GM12878 (cell line): ENCODE measurements around the gene INTS7. TPM values are rescaled to one million over a fixed set of nuclear protein-coding genes. Genes with fewer than 3 reads are reported as not detected.

Experiments
- BMI1 ChIP-seq: fragments of 450-650 bp; IDR thresholded peaks from 2 replicates; pipeline ENCODE4 v1.6.1; 2016; ENCODE audit warnings: mild to moderate bottlenecking, moderate library complexity, borderline replicate concordance
- CBFB ChIP-seq: IDR thresholded peaks from 2 replicates; pipeline ENCODE4 v1.6.1; 2016; ENCODE audit warnings: antibody characterized with exemption, low read depth
- CHD4 ChIP-seq: fragments of 200-600 bp; sonication (generic); IDR thresholded peaks from 2 replicates; pipeline ENCODE4 v1.6.1; 2016; ENCODE audit warnings: mild to moderate bottlenecking
- HDAC6 ChIP-seq: fragments of 200-600 bp; sonication (generic); IDR thresholded peaks from one replicate; pipeline ENCODE4 v1.8.0; 2017; ENCODE audit warnings: antibody characterized with exemption; ENCODE audit not compliant: unreplicated experiment
- LARP7 ChIP-seq: fragments of 450-650 bp; IDR thresholded peaks from 2 replicates; pipeline ENCODE4 v1.6.1; 2017; ENCODE audit warnings: mild to moderate bottlenecking
- MYB ChIP-seq: fragments of 150-350 bp; IDR thresholded peaks from 2 replicates; pipeline ENCODE4 v1.6.1; 2014; ENCODE audit warnings: mild to moderate bottlenecking, low read depth, low read length, borderline replicate concordance
- NBN ChIP-seq: fragments of 450-650 bp; IDR thresholded peaks from 2 replicates; pipeline ENCODE4 v1.6.1; 2016
- NFYA ChIP-seq: IDR thresholded peaks from 2 replicates; pipeline ENCODE4 v1.6.1; 2011; ENCODE audit warnings: low read depth, mild to moderate bottlenecking, low read length, improper control_type of control experiment, borderline replicate concordance
- PAX8 ChIP-seq: fragments of 450-650 bp; IDR thresholded peaks from 2 replicates; pipeline ENCODE4 v1.6.1; 2017; ENCODE audit warnings: mild to moderate bottlenecking, moderate library complexity
- POLR2A ChIP-seq: IDR thresholded peaks from 2 replicates; pipeline ENCODE4 v1.6.1; 2011; ENCODE audit warnings: low read depth, mild to moderate bottlenecking, low read length
- PRDM15 ChIP-seq: fragments of 450-650 bp; formaldehyde crosslinking; IDR thresholded peaks from 2 replicates; pipeline ENCODE4 v1.4.0; 2020; ENCODE audit warnings: mild to moderate bottlenecking, moderate library complexity
- SIX5 ChIP-seq: IDR thresholded peaks from 2 replicates; pipeline ENCODE4 v1.6.1; 2011; ENCODE audit warnings: mild to moderate bottlenecking, low read depth, low read length, moderate library complexity; ENCODE audit not compliant: severe bottlenecking
- SP1 ChIP-seq: IDR thresholded peaks from one replicate; pipeline ENCODE4 v1.6.1; 2011; ENCODE audit warnings: low read depth, low read length
- SREBF1 ChIP-seq: IDR thresholded peaks from 2 replicates; pipeline ENCODE4 v1.6.1; 2012; ENCODE audit warnings: mild to moderate bottlenecking, low read length
- SUZ12 ChIP-seq: fragments of 200-600 bp; sonication (generic); IDR thresholded peaks from one replicate; pipeline ENCODE4 v1.6.1; 2018; ENCODE audit warnings: antibody characterized with exemption, mild to moderate bottlenecking; ENCODE audit not compliant: unreplicated experiment
- TARDBP ChIP-seq: IDR thresholded peaks from 2 replicates; pipeline ENCODE4 v1.6.1; 2016; ENCODE audit warnings: borderline replicate concordance
- WRNIP1 ChIP-seq: IDR thresholded peaks from 2 replicates; pipeline ENCODE4 v1.6.1; 2011; ENCODE audit warnings: low read depth, low read length, improper control_type of control experiment, borderline replicate concordance
- ZBTB33 ChIP-seq: fragments of 450-650 bp; IDR thresholded peaks from 2 replicates; pipeline ENCODE4 v1.6.1; 2017; ENCODE audit warnings: mild to moderate bottlenecking
- ZSCAN29 ChIP-seq: fragments of 450-650 bp; IDR thresholded peaks from 2 replicates; pipeline ENCODE4 v1.6.1; 2017; ENCODE audit warnings: mild to moderate bottlenecking, moderate library complexity
- polyA plus RNA-seq, 11 experiments: library from polyadenylated mRNA; depleted of rRNA in 4 of 11; unstranded in 6 of 11; stranded (reverse) in 5 of 11; fragments of >200 nt; fragmentation: Nextera tagmentation in 4 of 11; fragmentation: Illumina TruSeq in 1 of 11; extraction: Ambion mirVana in 4 of 11; extraction: Trizol in 1 of 11; gene quantifications; 1 replicate in 1 of 11; 2 replicates in 10 of 11; pipeline versions ENCODE4 v1.2.1 to v1.2.3, GENCODE V29; 2011 to 2016; ENCODE audit warnings: inconsistent platforms in 2 of 11, missing spikeins in 2 of 11, low read depth in 1 of 11
- total RNA-seq, 4 experiments: library from RNA; depleted of rRNA in 3 of 4; stranded (reverse); fragments of >200 nt in 3 of 4; fragmentation: Illumina TruSeq in 1 of 4; extraction: Trizol in 1 of 4; gene quantifications; 2 replicates each; pipeline versions ENCODE4 v1.2.1 to v1.2.3, GENCODE V29; 2013 to 2021
- TF ChIP-seq, protein P1 (sequence below): fragments of 450-650 bp; conservative IDR thresholded peaks from 2 replicates; pipeline ENCODE4 v1.6.1; 2017; ENCODE audit warnings: mild to moderate bottlenecking, moderate library complexity
- TF ChIP-seq, protein P2 (sequence below): fragments of 150-350 bp; IDR thresholded peaks from 2 replicates; pipeline ENCODE4 v1.6.1; 2016; ENCODE audit warnings: low read depth, low read length

INTS7 gene
- total and polyA plus RNA-seq, 10 of the 15 experiments (the other 5 are each of a cell fraction or from before 2014, with no cell fraction given) = 17.1 to 49.1 (median 26.8) TPM

DNA sequence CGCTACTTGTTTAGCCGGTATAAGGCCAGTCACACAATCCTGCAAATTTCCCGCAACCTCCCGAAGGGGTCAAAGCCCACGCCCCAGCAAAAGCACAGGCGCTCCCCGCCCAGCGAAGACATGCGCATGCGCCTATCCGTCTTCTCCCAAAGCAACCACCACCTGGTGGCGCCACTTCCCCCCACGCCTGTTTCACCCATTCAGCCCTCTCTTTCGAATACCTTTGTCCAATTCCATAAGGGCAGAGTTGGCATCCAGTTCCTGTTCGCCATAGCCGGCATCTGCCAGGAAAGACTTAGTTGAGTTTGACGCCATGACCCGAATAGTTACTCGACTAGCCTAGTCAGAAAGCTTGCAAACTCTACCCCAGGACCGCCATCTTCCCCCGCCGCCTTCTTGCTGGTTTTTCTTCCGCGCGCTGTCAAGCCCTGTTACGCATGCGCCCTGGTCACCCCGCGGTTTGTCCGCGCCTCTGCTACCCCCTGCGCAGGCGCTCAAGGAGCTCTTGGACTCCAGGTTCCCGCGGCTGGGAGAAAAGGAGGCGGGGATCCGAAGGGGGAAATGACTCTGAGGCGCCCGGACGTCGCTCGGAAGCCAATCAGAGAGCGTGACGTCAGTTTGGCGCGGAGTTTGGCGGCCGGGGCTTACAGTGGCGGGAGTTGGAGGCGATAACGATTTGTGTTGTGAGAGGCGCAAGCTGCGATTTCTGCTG lies at the start of gene INTS7, which contains the start of gene DTL (continued):
- TF ChIP-seq BMI1 (no peak), MYB (peak; percentile 29; the same call in 1 of the 2 replicates), CHD4 (no peak), ZBTB33 (0 out of 2 replicates have a peak, but pooled peaks have one; percentile 12), PAX8 (peak; percentile 81), SREBF1 (no peak), LARP7 (peak; percentile 71), SUZ12 (no peak), WRNIP1 (0 out of 2 replicates have a peak, but pooled peaks have one; percentile 56), CBFB (peak; percentile 41; the same call in 1 of the 2 replicates), NBN (peak; percentile 99), TARDBP (no peak; the same call in 1 of the 2 replicates), NFYA (no peak), POLR2A (peak; percentile 89), PRDM15 (CRISPR knock-in tag) (no peak), SP1 (peak; percentile 81), HDAC6 (no peak), ZSCAN29 (no peak), SIX5 (no peak)
- TF ChIP-seq, protein P1, sequence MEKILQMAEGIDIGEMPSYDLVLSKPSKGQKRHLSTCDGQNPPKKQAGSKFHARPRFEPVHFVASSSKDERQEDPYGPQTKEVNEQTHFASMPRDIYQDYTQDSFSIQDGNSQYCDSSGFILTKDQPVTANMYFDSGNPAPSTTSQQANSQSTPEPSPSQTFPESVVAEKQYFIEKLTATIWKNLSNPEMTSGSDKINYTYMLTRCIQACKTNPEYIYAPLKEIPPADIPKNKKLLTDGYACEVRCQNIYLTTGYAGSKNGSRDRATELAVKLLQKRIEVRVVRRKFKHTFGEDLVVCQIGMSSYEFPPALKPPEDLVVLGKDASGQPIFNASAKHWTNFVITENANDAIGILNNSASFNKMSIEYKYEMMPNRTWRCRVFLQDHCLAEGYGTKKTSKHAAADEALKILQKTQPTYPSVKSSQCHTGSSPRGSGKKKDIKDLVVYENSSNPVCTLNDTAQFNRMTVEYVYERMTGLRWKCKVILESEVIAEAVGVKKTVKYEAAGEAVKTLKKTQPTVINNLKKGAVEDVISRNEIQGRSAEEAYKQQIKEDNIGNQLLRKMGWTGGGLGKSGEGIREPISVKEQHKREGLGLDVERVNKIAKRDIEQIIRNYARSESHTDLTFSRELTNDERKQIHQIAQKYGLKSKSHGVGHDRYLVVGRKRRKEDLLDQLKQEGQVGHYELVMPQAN = peak; percentile 99
- TF ChIP-seq, protein P2, sequence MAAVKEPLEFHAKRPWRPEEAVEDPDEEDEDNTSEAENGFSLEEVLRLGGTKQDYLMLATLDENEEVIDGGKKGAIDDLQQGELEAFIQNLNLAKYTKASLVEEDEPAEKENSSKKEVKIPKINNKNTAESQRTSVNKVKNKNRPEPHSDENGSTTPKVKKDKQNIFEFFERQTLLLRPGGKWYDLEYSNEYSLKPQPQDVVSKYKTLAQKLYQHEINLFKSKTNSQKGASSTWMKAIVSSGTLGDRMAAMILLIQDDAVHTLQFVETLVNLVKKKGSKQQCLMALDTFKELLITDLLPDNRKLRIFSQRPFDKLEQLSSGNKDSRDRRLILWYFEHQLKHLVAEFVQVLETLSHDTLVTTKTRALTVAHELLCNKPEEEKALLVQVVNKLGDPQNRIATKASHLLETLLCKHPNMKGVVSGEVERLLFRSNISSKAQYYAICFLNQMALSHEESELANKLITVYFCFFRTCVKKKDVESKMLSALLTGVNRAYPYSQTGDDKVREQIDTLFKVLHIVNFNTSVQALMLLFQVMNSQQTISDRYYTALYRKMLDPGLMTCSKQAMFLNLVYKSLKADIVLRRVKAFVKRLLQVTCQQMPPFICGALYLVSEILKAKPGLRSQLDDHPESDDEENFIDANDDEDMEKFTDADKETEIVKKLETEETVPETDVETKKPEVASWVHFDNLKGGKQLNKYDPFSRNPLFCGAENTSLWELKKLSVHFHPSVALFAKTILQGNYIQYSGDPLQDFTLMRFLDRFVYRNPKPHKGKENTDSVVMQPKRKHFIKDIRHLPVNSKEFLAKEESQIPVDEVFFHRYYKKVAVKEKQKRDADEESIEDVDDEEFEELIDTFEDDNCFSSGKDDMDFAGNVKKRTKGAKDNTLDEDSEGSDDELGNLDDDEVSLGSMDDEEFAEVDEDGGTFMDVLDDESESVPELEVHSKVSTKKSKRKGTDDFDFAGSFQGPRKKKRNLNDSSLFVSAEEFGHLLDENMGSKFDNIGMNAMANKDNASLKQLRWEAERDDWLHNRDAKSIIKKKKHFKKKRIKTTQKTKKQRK = no peak
